ENCODE measurements around the gene AGBL1. TPM values are rescaled to one million over a fixed set of nuclear protein-coding genes. Genes with fewer than 3 reads are reported as not detected.

The AGBL1 gene
- total RNA-seq, 1 experiment from 2014 or later = not detected

DNA sequence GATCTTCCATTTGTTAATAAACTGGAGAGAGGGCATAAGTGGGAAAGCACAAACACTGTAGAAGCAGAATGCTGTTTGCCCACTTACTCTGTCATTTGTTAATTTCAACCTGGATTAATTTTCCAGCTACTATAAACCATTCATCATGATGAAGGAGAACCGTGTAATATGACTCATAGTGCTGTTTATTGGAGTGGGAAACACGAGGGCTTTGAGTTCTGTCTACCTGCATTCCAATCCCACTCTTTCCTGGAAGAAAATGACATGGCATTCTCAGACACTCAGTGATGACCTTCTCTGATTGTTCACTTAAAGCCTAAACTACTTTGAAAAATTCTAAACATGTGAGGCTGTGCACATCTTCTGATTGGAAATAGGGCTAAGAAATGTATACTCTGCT is 826.7 kb downstream of the AGBL1 start:
- Histone ChIP-seq H3K4me3 (ENCODE audit: low read depth, low read length, poor library complexity, severe bottlenecking) (no peak overlapping the region), H3K36me3 (ENCODE audit: insufficient read depth, low read length, poor library complexity, severe bottlenecking) (no peaks in the 10 kb centered on the region), H3K9me3 (ENCODE audit: low read depth, low read length, poor library complexity, severe bottlenecking) (no peaks in the 10 kb centered on the region), H3K27me3 (replicated peaks; ENCODE audit: insufficient read depth, low read depth, low read length, poor library complexity) (no peaks in the 10 kb centered on the region), H3K27ac (ENCODE audit: low read depth, low read length, poor library complexity, severe bottlenecking) (no peak overlapping the region), H3K4me1 (ENCODE audit: insufficient read depth, low read length, poor library complexity, severe bottlenecking) (no peaks in the 10 kb centered on the region)
- ChIA-PET POLR2A (ENCODE audit: low non-redundant PET) (no interaction called here), CTCF (no interaction called here)
- TF ChIP-seq EZH2 (IDR thresholded peaks at IDR 0.05; ENCODE audit: borderline replicate concordance, low read depth, low read length, poor library complexity, severe bottlenecking) = no peak
- TF ChIP-seq, protein P1, sequence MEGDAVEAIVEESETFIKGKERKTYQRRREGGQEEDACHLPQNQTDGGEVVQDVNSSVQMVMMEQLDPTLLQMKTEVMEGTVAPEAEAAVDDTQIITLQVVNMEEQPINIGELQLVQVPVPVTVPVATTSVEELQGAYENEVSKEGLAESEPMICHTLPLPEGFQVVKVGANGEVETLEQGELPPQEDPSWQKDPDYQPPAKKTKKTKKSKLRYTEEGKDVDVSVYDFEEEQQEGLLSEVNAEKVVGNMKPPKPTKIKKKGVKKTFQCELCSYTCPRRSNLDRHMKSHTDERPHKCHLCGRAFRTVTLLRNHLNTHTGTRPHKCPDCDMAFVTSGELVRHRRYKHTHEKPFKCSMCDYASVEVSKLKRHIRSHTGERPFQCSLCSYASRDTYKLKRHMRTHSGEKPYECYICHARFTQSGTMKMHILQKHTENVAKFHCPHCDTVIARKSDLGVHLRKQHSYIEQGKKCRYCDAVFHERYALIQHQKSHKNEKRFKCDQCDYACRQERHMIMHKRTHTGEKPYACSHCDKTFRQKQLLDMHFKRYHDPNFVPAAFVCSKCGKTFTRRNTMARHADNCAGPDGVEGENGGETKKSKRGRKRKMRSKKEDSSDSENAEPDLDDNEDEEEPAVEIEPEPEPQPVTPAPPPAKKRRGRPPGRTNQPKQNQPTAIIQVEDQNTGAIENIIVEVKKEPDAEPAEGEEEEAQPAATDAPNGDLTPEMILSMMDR (conservative IDR thresholded peaks at IDR 0.05; ENCODE audit: low read depth, low read length) = no peak
- DNase-seq (ENCODE audit: low spot score) = no peak
- intact Hi-C loops (cut with micrococcal nuclease; ENCODE audit: unreplicated experiment) = no loop called here
- no TSS peak for BruUV-seq (replicated peaks)

DNA sequence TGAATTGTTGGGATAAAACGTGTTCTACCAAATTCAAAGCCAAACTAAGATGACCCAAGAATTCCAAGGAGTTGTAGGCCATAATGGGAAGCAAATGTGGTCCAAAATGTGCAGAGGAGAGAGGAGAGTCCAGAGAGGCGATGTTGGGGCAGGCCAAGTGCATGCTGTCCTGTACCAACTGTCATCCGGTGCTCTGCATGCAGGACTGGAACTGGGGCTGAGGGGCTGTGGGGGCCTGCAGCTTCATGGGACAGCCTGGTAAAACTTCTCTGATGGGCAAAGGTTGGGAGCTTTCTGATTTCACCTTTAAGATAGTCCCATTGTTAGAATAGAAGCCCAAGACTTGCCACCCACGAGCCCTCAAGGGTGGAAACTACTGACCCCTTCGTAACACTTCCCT is 831.4 kb downstream of the AGBL1 start:
- Histone ChIP-seq H3K27me3 (replicated peaks; ENCODE audit: insufficient read depth, low read depth, low read length, poor library complexity) (no peaks in the 10 kb centered on the region), H3K36me3 (ENCODE audit: insufficient read depth, low read length, poor library complexity, severe bottlenecking) (no peaks in the 10 kb centered on the region), H3K27ac (ENCODE audit: low read depth, low read length, poor library complexity, severe bottlenecking) (no peak overlapping the region), H3K4me1 (ENCODE audit: insufficient read depth, low read length, poor library complexity, severe bottlenecking) (no peaks in the 10 kb centered on the region), H3K4me3 (ENCODE audit: low read depth, low read length, poor library complexity, severe bottlenecking) (no peak overlapping the region), H3K9me3 (ENCODE audit: low read depth, low read length, poor library complexity, severe bottlenecking) (no peaks in the 10 kb centered on the region)
- intact Hi-C loops (cut with micrococcal nuclease; ENCODE audit: unreplicated experiment) = loop anchor here (10.0 kb wide), 1 partner anchor 1334 kb away; no protein-coding TSS in a partner anchor
- no peak for DNase-seq (ENCODE audit: low spot score)
- CTCF ChIA-PET = no interaction called here
- POLR2A ChIA-PET (ENCODE audit: low non-redundant PET) = no interaction called here
- no peak for TF ChIP-seq EZH2 (IDR thresholded peaks at IDR 0.05; ENCODE audit: borderline replicate concordance, low read depth, low read length, poor library complexity, severe bottlenecking)
- TF ChIP-seq, protein P1 (conservative IDR thresholded peaks at IDR 0.05; ENCODE audit: low read depth, low read length) = no peak
- no TSS peak for BruUV-seq (replicated peaks)

DNA sequence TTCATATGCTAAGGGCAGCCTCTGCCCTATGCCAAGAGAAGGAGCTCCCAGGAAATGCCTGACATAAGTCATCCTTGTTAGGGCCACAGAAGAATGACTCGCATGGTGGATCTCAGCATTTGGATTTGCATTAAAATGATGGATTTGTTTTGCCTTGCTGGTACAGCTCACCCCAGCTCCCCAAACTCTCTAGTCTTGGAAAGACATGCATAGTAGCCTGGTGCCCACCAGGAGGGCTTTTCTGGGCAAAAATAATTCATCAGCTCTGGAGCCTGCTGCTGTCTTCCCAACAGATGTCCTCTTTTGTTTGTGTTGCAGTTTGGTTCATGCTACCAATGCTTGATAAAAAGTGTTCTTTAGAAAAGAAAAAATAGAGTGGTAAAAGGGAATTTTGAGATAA is 833.0 kb downstream of the AGBL1 start:
- no peaks in the 10 kb centered on the region for H3K4me1 ChIP-seq (ENCODE audit: insufficient read depth, low read length, poor library complexity, severe bottlenecking)
- POLR2A ChIA-PET (ENCODE audit: low non-redundant PET) = no interaction called here
- intact Hi-C loops (cut with micrococcal nuclease; ENCODE audit: unreplicated experiment) = loop anchor here (10.0 kb wide), 1 partner anchor 1332 kb away; no protein-coding TSS in a partner anchor
- no peaks in the 10 kb centered on the region for H3K9me3 ChIP-seq (ENCODE audit: low read depth, low read length, poor library complexity, severe bottlenecking)
- no TSS peak for BruUV-seq (replicated peaks)
- TF ChIP-seq EZH2 (IDR thresholded peaks at IDR 0.05; ENCODE audit: borderline replicate concordance, low read depth, low read length, poor library complexity, severe bottlenecking) = no peak
- TF ChIP-seq, protein P1 (conservative IDR thresholded peaks at IDR 0.05; ENCODE audit: low read depth, low read length) = no peak
- H3K36me3 ChIP-seq (ENCODE audit: insufficient read depth, low read length, poor library complexity, severe bottlenecking) = no peaks in the 10 kb centered on the region
- H3K27ac ChIP-seq (ENCODE audit: low read depth, low read length, poor library complexity, severe bottlenecking) = no peak overlapping the region
- no peak overlapping the region for H3K4me3 ChIP-seq (ENCODE audit: low read depth, low read length, poor library complexity, severe bottlenecking)
- CTCF ChIA-PET = no interaction called here
- H3K27me3 ChIP-seq (replicated peaks; ENCODE audit: insufficient read depth, low read depth, low read length, poor library complexity) = no peaks in the 10 kb centered on the region
- no peak for DNase-seq (ENCODE audit: low spot score)
